Measurements from ENCODE around the gene PAIP2B. TPM values are rescaled to one million over a fixed set of nuclear protein-coding genes. Genes with fewer than 3 reads are reported as not detected.

The PAIP2B gene
- total and polyA plus RNA-seq, 8 donors = 4.9 to 14.1 (median 8.1) TPM

- peak overlapping the region in 2 of 5 donors; percentile 7 to 89 for H3K27ac ChIP-seq
- no peak overlapping the region for H3K4me3 ChIP-seq
- H3K36me3 ChIP-seq = peaks cover 0 to 7% (median 0%) of the 10 kb centered on the region in 4 donors
- intact Hi-C loops (cut with DNase I; ENCODE audit: low total_unique reads) = no loop called here
- no peak for TF ChIP-seq CTCF (IDR thresholded peaks at IDR 0.05)
- TF ChIP-seq POLR2AphosphoS5 (IDR thresholded peaks at IDR 0.05) = no peak
- TF ChIP-seq EP300 (IDR thresholded peaks at IDR 0.05) = no peak
- TF ChIP-seq POLR2A (IDR thresholded peaks at IDR 0.05) = no peak
- no peaks in the 10 kb centered on the region for H3K27me3 ChIP-seq
- 35 to 69% (median 50%) methylated on average over 1 of the region's 1 CpG for WGBS, 5 donors
- H3K9me3 ChIP-seq = no peaks in the 10 kb centered on the region
- no peak for DNase-seq
- H3K4me1 ChIP-seq = peaks cover 7 to 35% (median 18%) of the 10 kb centered on the region in 4 donors
Measured at GRCh38 chr2:71224457-71224856, 2.4 kb downstream of the PAIP2B start.

- intact Hi-C loops (cut with DNase I; ENCODE audit: low total_unique reads) = no loop called here
- WGBS, 5 donors = 36 to 45% (median 39%) methylated on average over 3 of the region's 3 CpGs
Measured at GRCh38 chr2:71223767-71224333, 3.1 kb downstream of the PAIP2B start.

GRCh38 chr2:71220743-71221142, 6.2 kb downstream of the PAIP2B start:
- Histone ChIP-seq H3K27me3 (no peaks in the 10 kb centered on the region), H3K36me3 (peaks cover 0 to 7% (median 0%) of the 10 kb centered on the region in 4 donors), H3K27ac (no peak overlapping the region), H3K4me1 (peaks cover 0 to 19% (median 5%) of the 10 kb centered on the region in 4 donors), H3K9me3 (no peaks in the 10 kb centered on the region), H3K4me3 (no peak overlapping the region)
- TF ChIP-seq POLR2A (IDR thresholded peaks at IDR 0.05) (no peak), CTCF (IDR thresholded peaks at IDR 0.05) (no peak), POLR2AphosphoS5 (IDR thresholded peaks at IDR 0.05) (no peak), EP300 (IDR thresholded peaks at IDR 0.05) (no peak)
- DNase-seq = no peak
- 91 to 96% (median 94%) methylated on average over 2 of the region's 2 CpGs for WGBS, 5 donors
- intact Hi-C loops (cut with DNase I; ENCODE audit: low total_unique reads) = no loop called here

More at GRCh38 chr2:71223767-71224333, 3.1 kb downstream of the PAIP2B start:
- TF ChIP-seq POLR2A (IDR thresholded peaks at IDR 0.05) (no peak), POLR2AphosphoS5 (IDR thresholded peaks at IDR 0.05) (no peak), EP300 (IDR thresholded peaks at IDR 0.05) (no peak), CTCF (IDR thresholded peaks at IDR 0.05) (peak in 2 of 7 experiments; percentile 13 to 24)
- no peaks in the 10 kb centered on the region for H3K9me3 ChIP-seq
- peaks cover 0 to 7% (median 0%) of the 10 kb centered on the region in 4 donors for H3K36me3 ChIP-seq
- peaks cover 7 to 35% (median 18%) of the 10 kb centered on the region in 4 donors for H3K4me1 ChIP-seq
- no peak overlapping the region for H3K4me3 ChIP-seq
- H3K27ac ChIP-seq = no peak overlapping the region
- peak; percentile 55 to 73 for DNase-seq
- no peaks in the 10 kb centered on the region for H3K27me3 ChIP-seq

GRCh38 chr2:71216501-71216900, 10.4 kb downstream of the PAIP2B start:
- TF ChIP-seq POLR2A (IDR thresholded peaks at IDR 0.05) (no peak), EP300 (IDR thresholded peaks at IDR 0.05) (no peak), CTCF (IDR thresholded peaks at IDR 0.05) (no peak), POLR2AphosphoS5 (IDR thresholded peaks at IDR 0.05) (no peak)
- no peak for DNase-seq
- no peaks in the 10 kb centered on the region for H3K9me3 ChIP-seq
- peaks cover 0 to under 1% (median 0%) of the 10 kb centered on the region in 4 donors for H3K36me3 ChIP-seq
- no peaks in the 10 kb centered on the region for H3K4me1 ChIP-seq
- no peak overlapping the region for H3K27ac ChIP-seq
- no peaks in the 10 kb centered on the region for H3K27me3 ChIP-seq
- H3K4me3 ChIP-seq = no peak overlapping the region
- intact Hi-C loops (cut with DNase I; ENCODE audit: low total_unique reads) = no loop called here
- 69 to 86% (median 79%) methylated on average over 1 of the region's 1 CpG for WGBS, 5 donors

Data from stomach (tissue), 9 donors.